ENCODE data around the gene MACROD2. TPM values are rescaled to one million over a fixed set of nuclear protein-coding genes. Genes with fewer than 3 reads are reported as not detected.
"Not testable (repeated sequence)": the region's sequence is repeated elsewhere in the genome, so short reads cannot be mapped to it uniquely, and the experiment has no call there.

Gene MACROD2
- total RNA-seq, 1 donor from 2014 or later = 4.2 TPM

DNA sequence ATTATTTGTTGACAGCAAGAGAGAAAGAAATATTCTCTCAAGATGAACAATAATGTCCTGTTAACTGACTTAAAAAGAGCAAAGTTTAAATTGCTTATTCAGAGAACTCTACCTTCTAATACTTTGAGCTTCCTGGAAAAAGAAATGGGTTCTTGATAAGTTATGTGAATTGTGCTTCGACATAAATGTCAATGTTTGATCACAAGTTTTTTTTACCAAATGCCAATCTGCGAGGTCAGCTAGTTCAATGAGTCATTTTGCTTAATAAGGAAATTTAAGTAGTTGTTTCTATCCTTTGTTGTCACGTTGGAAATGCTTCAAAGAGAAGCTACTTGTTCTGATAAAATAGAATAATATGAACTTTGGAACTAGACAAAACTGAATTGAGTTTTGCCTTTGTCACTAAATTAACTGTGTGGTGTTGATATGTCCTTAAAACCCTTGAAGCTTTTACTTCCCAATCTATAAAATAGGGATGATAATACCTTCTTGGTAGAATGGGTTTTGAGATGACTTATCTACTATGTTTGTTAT is 984.2 kb downstream of the MACROD2 start:
- no peak for ATAC-seq (ENCODE audit: poor library complexity)
- intact Hi-C loops (cut with DNase I) = no loop called here
- no peak for DNase-seq

DNA sequence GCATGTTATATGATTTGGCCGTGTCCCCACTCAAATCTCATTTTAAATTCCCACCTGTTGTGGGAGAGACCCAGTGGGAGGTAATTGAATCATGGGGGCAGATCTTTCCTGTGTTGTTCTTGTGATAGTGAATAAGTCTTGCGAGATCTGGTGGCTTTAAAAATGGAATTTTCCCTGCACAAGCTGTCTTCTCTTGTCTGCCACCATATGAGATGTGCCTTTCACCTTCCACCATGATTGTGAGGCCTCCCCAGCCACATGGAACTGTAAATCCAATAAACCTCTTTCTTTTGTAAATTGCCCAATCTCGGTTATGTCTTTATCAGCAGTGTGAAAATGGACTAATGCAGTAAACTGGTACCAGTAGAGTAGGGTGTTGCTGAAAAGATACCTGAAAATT is 986.2 kb downstream of the MACROD2 start:
- intact Hi-C loops (cut with DNase I); DNase-seq; ATAC-seq (ENCODE audit: poor library complexity): not testable (repeated sequence)

DNA sequence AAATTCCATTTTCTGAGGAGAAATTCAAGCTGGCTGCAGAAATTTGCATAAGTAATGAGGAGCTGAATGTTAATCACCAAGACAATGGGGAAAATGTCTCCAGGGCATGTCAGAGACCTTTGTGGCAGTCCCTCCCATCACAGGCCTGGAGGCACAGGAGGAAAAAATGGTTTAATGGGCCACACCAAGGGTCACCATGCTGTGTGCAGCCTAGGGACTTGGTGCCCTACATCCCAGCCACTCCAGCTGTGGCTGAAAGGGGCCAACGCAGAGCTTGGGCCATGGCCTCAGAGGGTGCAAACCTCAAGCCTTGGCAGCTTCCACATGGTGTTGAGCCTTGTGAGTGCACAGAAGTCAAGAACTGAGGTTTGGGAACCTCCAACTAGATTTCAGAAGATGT is 987.0 kb downstream of the MACROD2 start:
- ATAC-seq (ENCODE audit: poor library complexity); intact Hi-C loops (cut with DNase I): not testable (repeated sequence)

DNA sequence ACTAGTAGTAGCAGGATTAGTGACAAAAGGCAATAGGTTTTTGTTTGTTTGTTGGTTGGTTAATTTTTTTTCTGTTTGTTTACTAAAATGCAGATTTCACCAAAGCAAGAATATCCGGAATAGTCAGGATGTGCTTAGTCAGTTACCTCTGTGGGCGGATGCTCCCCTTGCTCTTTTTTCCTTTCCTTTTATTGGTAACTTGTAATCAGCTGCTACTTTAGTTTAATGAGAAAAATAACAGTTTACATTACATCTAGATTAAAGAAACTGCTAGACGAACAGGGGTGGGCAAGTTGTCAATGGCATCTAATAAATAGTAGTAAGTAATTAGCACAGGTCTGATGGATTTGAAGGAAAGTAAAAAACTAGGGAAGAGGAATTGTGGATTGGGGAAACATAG is 989.0 kb downstream of the MACROD2 start:
- intact Hi-C loops (cut with DNase I) = no loop called here
- DNase-seq = no peak
- ATAC-seq (ENCODE audit: poor library complexity) = no peak

More for the DNA sequence above, 987.0 kb downstream of the MACROD2 start:
- not testable (repeated sequence) for DNase-seq

DNA sequence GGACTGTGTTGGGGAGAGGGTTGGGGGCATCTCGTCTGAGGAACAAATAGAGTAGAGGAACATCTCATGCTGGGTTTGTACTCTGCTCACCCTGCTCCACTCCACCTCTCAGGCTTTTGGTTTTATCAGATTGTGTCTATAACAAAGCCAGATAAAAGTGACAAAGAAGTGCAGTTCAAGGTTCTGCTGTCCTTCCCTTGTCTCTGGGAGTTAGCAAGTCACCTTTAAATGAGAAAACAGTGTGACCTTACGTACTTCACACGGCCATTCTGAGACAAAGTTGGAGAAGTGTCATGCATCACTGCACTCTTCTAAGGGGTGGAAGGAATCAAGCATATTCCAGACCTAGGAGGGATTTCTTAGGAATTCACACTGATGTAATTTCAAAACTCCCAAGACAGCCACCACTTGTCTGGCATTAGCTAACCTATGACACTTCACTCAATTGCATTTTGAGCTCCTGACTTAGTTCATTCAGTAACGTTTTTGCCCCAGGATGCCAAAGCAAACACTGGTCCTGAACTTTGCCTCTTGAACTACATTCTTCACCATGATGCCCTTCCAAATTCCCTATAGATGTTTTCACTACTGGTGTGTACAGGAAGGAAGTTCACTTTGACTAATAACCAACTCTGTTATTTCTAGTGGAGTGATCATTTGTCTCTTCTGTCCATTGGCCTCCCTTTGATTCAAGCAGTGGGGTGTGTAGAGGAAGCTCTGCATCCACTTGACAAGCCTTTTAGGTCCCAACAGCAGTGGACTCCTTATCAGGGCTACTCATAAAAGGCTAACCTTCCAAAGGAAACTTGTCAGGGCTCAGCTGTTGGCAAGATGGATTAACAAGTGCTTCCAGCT is 989.7 kb downstream of the MACROD2 start:
- DNase-seq = no peak
- ATAC-seq (ENCODE audit: poor library complexity) = no peak
- intact Hi-C loops (cut with DNase I) = no loop called here

DNA sequence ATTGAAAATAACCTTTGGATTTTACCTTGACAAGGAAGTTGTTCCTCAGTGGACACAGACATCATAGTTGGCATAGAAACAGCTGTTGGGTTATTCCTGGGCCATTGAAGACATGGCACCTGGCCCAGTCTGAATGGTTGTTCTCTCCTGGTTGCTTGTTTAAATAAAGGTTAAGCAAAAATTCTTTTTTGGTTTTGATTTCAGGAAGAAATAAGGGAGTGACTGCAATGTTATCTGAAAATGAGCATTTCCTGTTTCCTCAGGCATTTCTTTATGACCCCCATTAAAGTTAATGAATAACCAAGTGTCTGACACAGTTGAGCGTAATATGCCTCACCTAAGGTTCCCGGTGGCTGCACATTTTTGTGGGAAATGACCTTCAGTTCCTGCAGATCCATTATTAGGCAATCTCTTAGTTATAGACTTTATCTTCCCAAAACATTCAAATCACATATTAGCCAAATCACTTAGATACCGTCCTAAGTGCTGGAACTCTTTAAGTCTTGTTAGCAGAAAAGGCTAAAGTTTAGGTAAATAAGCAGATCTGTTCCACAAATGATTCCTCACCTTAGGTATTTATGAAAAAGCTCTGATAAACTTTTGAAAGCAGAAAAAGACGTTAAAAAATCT is 990.8 kb downstream of the MACROD2 start:
- DNase-seq (no peak), ATAC-seq (ENCODE audit: poor library complexity) (peak; percentile 67)
- intact Hi-C loops (cut with DNase I) = no loop called here

DNA sequence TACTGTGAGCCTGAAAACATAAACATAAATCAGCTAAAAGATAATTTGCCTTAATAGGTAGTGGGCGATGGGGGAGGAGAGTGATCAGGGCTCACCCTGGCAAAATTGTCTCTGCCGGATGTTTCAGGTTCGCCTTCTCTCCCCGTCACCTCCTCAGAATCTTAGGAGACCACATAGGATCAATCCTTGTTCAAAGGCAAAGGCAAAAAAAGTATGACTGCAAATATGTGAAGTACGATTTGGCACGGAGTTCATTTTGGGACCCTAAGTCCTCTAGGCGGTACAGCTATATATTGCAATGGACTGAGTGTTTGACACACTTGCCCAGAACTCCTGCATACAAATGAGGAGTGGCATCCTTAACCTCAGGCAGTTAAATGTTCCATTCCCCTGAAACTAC is 991.3 kb downstream of the MACROD2 start:
- intact Hi-C loops (cut with DNase I) = no loop called here
- ATAC-seq (ENCODE audit: poor library complexity) (no peak), DNase-seq (no peak)

DNA sequence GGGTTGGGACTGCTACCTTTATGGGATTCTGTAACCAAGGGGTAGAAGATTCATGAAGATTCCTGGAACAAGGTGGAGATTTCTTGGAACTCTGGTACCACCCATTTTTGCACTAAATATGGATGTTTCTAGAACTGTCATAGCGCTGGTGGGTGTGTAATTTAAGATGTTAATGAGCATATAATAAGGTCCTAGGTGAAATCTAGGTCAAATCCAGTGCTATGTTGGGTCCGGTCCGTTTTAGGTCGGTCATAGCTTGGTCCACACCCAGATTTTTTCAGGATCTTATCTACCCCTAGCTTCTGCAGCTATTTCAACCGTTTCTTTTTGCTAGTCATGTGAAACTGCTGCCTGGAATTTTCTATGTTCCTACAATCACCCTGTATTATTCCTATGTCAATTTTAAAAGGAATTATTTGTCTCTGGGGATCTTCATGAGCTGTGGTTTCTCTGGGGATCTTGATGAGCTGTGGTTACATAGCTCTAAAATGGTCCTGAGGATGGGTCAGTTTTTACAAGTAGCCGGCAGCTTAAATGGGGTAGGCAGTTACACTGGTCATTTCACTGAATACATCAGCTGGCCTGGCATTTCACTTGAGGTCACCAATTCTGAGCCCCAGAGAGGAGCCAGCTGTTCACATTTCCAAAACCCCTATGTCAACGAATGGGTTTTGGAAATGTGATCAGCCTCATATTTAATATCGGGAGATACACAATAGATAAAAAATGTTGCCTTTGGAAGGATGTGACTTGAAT is 994.4 kb downstream of the MACROD2 start:
- ATAC-seq (ENCODE audit: poor library complexity) = no peak

DNA sequence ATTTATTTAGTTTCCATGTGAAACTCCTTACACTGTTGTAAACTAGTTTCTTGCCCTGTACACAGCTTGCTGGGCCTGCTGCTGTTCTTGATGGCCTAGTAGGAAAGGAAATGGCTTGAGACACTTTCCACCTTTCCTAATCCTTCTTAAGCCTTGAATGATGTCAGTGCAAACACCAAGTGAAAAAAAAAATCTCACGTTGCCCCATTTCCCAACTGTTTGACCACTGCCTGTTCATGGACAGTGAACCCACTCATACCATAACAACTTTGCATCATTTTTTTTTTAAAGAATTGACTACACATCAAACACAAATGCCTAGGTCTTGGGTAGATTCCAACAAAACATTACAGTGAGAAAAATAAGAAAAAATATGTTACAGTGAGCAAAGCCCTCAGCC is 995.7 kb downstream of the MACROD2 start:
- DNase-seq (no peak), ATAC-seq (ENCODE audit: poor library complexity) (no peak)
- intact Hi-C loops (cut with DNase I) = no loop called here

More for the DNA sequence above, 994.4 kb downstream of the MACROD2 start:
- no peak for DNase-seq
- intact Hi-C loops (cut with DNase I) = no loop called here

DNA sequence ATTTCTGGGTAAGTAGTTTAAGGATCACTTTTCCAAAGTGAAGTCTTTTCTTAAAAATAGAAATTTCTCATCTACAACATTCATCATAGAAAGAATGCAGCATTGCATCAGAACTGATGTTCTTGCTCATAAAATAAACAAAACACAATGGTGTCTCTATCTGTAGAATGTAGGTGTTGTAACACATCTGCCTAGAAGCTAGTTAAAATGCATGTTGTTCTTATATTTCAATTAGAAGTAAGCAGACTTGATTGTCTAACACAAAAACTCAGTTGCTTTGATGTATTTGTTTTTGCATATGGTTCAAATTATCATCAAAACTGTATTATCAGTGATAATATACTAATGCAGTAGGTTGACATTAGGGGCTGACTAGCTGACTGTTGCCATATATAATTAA is 996.8 kb downstream of the MACROD2 start:
- intact Hi-C loops (cut with DNase I) = no loop called here

DNA sequence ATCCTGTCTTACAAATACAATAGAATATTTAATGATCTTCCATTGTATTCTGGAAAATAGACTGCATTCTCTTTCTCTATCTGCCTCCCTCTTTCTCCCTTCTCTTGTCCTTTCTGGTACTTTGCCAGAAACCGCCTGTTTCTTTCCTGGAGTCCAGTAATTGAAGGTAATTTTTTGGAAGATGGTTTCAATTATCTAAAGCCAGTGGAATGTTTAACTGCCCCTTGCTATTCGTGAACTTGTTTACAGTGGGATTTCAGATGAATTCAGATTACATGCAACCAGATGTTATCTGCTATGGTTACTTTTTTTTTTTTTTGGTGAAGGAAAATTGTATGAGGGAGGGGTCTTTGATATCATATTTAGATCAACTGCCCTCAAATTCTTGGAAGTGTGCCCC is 997.6 kb downstream of the MACROD2 start:
- DNase-seq (no peak), ATAC-seq (ENCODE audit: poor library complexity) (no peak)
- intact Hi-C loops (cut with DNase I) = no loop called here

More for the DNA sequence above, 996.8 kb downstream of the MACROD2 start:
- DNase-seq = no peak
- ATAC-seq (ENCODE audit: poor library complexity) = no peak

DNA sequence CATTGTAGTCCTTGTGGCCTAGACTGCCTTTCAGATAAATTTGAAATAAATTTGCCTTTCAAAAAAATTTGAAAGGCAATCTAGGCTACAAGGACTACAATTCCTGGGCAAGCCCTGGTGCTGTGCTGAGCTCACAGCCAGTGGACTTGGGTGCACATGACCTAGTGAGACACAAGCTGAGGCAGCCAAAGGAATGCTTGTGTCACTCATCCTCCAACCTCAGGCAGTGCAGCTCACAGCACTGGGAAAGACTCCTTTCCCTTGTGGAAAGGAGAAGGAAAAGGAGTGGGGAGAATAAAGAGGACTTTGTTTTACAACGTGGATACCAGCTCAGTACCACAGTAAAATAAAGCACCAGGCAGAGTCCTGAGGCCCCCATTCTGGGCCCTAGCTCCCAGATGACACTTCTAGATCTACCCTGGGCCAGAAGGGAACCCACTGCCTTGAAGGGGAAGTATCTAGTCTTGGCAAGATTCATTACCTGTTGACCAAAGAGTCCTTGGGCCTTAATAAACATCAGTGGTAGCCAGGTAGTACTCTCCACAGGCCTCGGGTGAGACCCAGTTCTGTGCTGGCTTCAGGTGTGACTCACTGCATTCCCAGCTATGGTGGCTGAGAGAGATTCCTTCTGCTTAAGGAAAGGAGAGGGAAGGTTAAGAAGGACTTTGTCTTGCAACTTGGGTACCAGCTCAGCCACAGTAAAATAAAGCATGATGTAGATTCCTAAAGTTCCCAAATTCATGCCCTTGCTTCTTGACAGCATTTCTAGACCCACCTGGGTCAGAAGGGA is 1001.8 kb downstream of the MACROD2 start:
- ATAC-seq (ENCODE audit: poor library complexity) (no peak), DNase-seq (no peak)
- intact Hi-C loops (cut with DNase I) = no loop called here

DNA sequence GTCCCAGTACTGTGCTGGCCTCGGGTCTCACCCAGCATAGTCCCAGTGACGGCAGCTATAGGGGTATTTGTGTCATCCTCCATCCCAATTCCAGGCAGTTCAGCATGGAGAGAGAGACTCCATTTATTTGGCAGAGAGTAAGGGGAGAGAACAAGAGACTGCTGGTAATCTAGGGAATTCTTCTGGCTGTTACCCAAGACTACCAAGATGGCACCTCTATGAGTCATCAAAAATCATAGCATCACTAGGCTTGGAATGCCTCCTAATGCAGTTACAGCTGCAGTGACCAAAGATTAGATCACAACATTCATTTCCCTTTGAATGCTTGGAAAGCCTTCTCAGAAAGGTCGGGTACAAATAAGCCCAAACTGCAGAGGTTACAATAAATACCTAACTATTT is 1002.5 kb downstream of the MACROD2 start:
- DNase-seq = no peak
- no peak for ATAC-seq (ENCODE audit: poor library complexity)
- intact Hi-C loops (cut with DNase I) = no loop called here

DNA sequence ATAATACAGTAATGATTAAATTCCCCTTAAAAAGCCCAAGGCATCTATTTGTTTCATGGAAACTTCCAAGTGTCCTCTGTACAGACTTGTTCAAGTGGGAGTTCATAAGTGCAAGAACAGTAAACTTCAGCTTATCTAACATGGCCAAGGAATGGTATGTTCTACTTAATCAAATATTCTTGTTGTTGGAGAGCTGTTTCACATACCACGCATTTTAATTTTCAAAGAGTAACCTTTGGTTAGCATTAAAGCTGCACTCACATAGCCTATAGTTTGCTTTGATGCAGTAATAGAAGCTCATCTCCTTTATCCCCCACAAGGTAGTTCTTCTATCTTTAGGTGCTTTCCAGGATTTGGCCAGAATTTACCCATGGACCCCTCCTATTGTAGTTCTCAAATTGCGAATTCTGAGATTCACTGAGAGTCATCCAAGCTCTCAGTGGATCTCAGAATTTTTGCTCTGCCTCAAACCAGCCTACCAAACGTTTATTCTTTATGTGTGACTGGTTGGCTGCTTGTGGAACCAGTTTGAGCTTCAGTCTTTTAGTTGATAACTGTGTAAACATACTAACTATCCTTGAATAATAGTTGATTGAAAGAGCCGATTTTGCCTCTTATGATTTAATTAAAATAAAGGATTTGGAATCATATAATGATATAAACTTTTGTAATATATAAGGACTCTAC is 1010.1 kb downstream of the MACROD2 start:
- DNase-seq (no peak), ATAC-seq (ENCODE audit: poor library complexity) (peak; percentile 88)
- intact Hi-C loops (cut with DNase I) = no loop called here

DNA sequence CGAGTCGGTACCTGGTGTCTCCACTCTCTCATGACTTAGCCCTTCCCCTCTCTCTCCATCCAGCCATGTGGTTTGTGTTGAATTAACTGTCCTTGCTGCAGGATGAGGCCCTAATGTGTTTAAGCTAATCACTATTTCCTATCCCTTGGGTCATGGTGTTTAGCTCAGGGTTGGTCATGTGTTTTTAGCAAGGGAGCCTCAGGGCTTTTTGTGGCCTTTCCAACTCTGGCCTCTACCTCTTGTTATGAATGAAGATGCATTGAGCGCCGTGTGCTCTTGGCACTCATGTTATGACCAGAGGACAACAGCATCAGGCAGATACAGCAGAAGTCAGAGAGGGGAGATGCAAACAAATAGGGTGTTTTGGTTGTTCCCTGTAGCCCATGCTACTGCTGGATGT is 1016.3 kb downstream of the MACROD2 start:
- DNase-seq (no peak), ATAC-seq (ENCODE audit: poor library complexity) (no peak)
- intact Hi-C loops (cut with DNase I) = no loop called here

DNA sequence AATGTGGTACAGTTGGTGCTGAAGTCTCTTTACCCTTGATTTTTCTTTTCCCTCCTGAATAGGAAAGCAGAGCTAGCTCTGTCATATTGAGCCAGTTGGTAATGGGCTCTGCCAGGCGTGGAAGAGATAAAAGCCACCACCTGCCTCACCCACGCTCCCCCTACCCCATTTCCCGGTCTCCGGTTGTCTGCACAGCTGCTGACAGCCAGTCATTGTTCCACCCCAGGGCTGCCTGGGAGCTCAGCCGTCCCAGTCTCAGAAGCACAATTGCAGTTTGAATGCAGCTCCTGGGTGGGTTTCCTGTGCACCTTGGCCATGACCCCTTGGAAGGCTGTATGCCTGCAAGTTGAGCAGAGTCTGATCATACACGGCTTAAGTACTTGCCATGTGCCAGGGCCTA is 1017.2 kb downstream of the MACROD2 start:
- intact Hi-C loops (cut with DNase I) = no loop called here
- ATAC-seq (ENCODE audit: poor library complexity) (no peak), DNase-seq (no peak)

DNA sequence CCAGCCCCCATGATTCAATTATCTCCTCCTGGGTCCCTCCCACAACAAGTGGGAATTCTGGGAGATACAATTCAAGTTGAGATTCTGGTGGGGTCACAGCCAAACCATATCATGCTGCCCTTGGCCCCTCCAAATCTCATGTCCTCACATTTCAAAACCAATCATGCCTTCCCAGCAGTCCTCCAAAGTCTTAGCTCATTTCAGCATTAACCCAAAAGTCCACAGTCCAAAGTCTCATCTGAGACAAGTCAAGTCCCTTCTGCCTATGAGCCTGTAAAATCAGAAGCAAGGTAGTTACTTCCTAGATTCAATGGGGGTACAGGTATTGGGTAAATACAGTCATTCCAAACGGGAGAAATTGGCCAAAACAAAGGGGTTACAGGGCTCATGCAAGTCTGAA is 1021.6 kb downstream of the MACROD2 start:
- ATAC-seq (ENCODE audit: poor library complexity); DNase-seq; intact Hi-C loops (cut with DNase I): not testable (repeated sequence)

DNA sequence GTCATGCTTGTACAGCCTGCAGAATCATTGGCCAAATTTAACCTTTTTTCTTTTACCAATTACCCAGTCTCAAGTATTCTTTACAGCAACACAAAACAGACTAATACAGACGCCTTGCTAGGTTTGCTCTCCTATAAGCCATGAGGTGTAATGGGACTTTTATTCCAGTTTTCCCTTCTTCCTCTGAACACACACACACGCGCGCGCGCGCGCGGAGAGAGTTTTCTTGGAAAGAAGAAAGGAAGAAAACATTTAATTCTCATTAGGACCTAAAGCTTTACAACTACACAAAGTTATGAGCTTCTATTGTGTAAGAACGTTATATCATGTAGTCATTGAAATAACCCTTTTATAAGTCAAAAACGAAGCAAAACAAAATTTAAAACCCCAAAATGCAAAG is 1023.6 kb downstream of the MACROD2 start:
- no peak for DNase-seq
- intact Hi-C loops (cut with DNase I) = no loop called here
- ATAC-seq (ENCODE audit: poor library complexity) = no peak
